Suppressor macrophage treated with lipopolysaccharide for 4 hours (primary cell): ENCODE measurements around the gene CACNA1I.

ENCODE experiments used
- DNase-seq: peaks from one replicate; pipeline ENCODE4 v3.0.0-alpha.2; 2020

The CACNA1I gene

GRCh38 chr22:39570226-39570625 lies 327 bp upstream of the CACNA1I start:
- DNase-seq = no peak

- DNase-seq = no peak
Observed at GRCh38 chr22:39571538-39571937, 985 bp downstream of the CACNA1I start.

GRCh38 chr22:39574779-39575551 lies 4.4 kb downstream of the CACNA1I start:
- DNase-seq = peak; percentile 13

GRCh38 chr22:39575552-39575825 lies 4.9 kb downstream of the CACNA1I start:
- DNase-seq = no peak

GRCh38 chr22:39576027-39576426 lies 5.5 kb downstream of the CACNA1I start:
- DNase-seq = no peak

- DNase-seq = no peak
Observed at GRCh38 chr22:39577366-39577765, 6.8 kb downstream of the CACNA1I start.

- DNase-seq = no peak
Observed at GRCh38 chr22:39577900-39578299, 7.3 kb downstream of the CACNA1I start.

- DNase-seq = no peak
Observed at GRCh38 chr22:39580006-39580441, 9.5 kb downstream of the CACNA1I start.

GRCh38 chr22:39580795-39581194 lies 10.2 kb downstream of the CACNA1I start:
- DNase-seq = no peak

GRCh38 chr22:39581303-39581702 lies 10.8 kb downstream of the CACNA1I start:
- DNase-seq = no peak

GRCh38 chr22:39583066-39583667 lies 12.6 kb downstream of the CACNA1I start:
- DNase-seq = no peak

- DNase-seq = no peak
Observed at GRCh38 chr22:39589875-39590274, 19.3 kb downstream of the CACNA1I start.

GRCh38 chr22:39592081-39593065 lies 21.8 kb downstream of the CACNA1I start:
- DNase-seq = no peak

- no peak for DNase-seq
Observed at GRCh38 chr22:39593066-39593930, 22.7 kb downstream of the CACNA1I start.

- no peak for DNase-seq
Observed at GRCh38 chr22:39593931-39594285, 23.4 kb downstream of the CACNA1I start.

- DNase-seq = no peak
Observed at GRCh38 chr22:39594411-39594810, 23.9 kb downstream of the CACNA1I start.

GRCh38 chr22:39595622-39596172 lies 25.1 kb downstream of the CACNA1I start:
- DNase-seq = no peak

GRCh38 chr22:39596601-39597000 lies 26.0 kb downstream of the CACNA1I start:
- DNase-seq = no peak

- DNase-seq = no peak
Observed at GRCh38 chr22:39597236-39597869, 26.8 kb downstream of the CACNA1I start.

GRCh38 chr22:39598017-39598965 lies 27.7 kb downstream of the CACNA1I start:
- DNase-seq = peak; percentile 22
